Adrenal gland (tissue), 12 donors: ENCODE measurements around the gene LAMA2. TPM values are rescaled to one million over a fixed set of nuclear protein-coding genes. Genes with fewer than 3 reads are reported as not detected.

Experiments used
- DNase-seq, 7 donors: peaks; one replicate each; pipeline ENCODE4 v3.0.0-alpha.2; 2019 to 2020
- H3K27ac ChIP-seq, 5 donors: fragments of 200-600 bp; sonication (generic) in 4 of 5; 1 replicate in 3 of 5; 2 replicates in 2 of 5; pipeline versions ENCODE4 v1.5.1 to v1.8.0; 2016 to 2020; ENCODE audit warnings: mild to moderate bottlenecking in 1 of 5
- H3K27me3 ChIP-seq: fragments of 200-600 bp; 2 replicates; pipeline ENCODE4 v1.8.0; 2021
- H3K36me3 ChIP-seq, 2 donors: fragments of 200-600 bp; replicated peaks in 1 of 2; 1 replicate in 1 of 2; 2 replicates in 1 of 2; pipeline versions ENCODE4 v1.5.1 to v1.8.0; 2018 to 2022
- H3K4me1 ChIP-seq, 2 donors: fragments of 200-600 bp; replicated peaks in 1 of 2; 1 replicate in 1 of 2; 2 replicates in 1 of 2; pipeline versions ENCODE4 v1.5.1 to v1.8.0; 2018 to 2021
- H3K4me3 ChIP-seq, 4 donors: fragments of 200-600 bp; sonication (generic) in 3 of 4; one replicate each; pipeline ENCODE4 v1.5.1; 2016 to 2018
- H3K9me3 ChIP-seq, 3 donors: fragments of 200-600 bp; sonication (generic) in 1 of 3; replicated peaks in 1 of 3; 1 replicate in 2 of 3; 2 replicates in 1 of 3; pipeline versions ENCODE4 v1.5.1 to v1.8.0; 2016 to 2021
- CTCF ChIP-seq, 6 experiments: fragments of 450-650 bp in 4 of 6; fragments of 200-600 bp in 2 of 6; sonication (generic) in 1 of 6; IDR thresholded peaks; 1 replicate in 5 of 6; 2 replicates in 1 of 6; pipeline versions ENCODE4 v1.5.1 to v1.8.0; 2016 to 2021; ENCODE audit warnings: antibody characterized with exemption in 6 of 6, mild to moderate bottlenecking in 2 of 6, moderate library complexity in 1 of 6
- POLR2A ChIP-seq, 2 donors: fragments of 450-650 bp; IDR thresholded peaks; one replicate each; pipeline ENCODE4 v1.6.1; 2017; ENCODE audit warnings: antibody characterized with exemption in 2 of 2, mild to moderate bottlenecking in 2 of 2, moderate library complexity in 1 of 2
- WGBS, 4 donors: extraction: QIAGEN DNeasy Blood & Tissue Kit in 2 of 4; methylation state at CpG; one replicate each; pipeline versions ENCODE4 v1.1.5 to v1.1.7; 2013 to 2017; 5-methylcytosine and 5-hydroxymethylcytosine counted together
- intact Hi-C, 2 donors: fragments of 100-400 bp; cut with DNase I; formaldehyde crosslinking; loops; one replicate each; pipeline versions ENCODE4 v1.14.1 to v1.15.0; 2022 to 2023
- polyA plus RNA-seq, 3 donors: library from polyadenylated mRNA; stranded (reverse); fragments of 200-250 nt in 2 of 3; fragments of 350-450 nt in 1 of 3; fragmentation: Illumina TruSeq in 1 of 3; extraction: RNeasy Lipid Tissue Mini Kit (QIAGEN cat#74804) in 1 of 3; gene quantifications; one replicate each; pipeline ENCODE4 v1.2.3, GENCODE V29; 2013 to 2014
- total RNA-seq, 9 donors: library from RNA; depleted of rRNA in 4 of 9; stranded (reverse); fragments of >200 nt in 4 of 9; fragments of 120-200 nt in 1 of 9; fragmentation: NEBNext Ultra II Directional in 1 of 9; extraction: Animal tissue kit (Norgen Biotek cat#: 25700) in 1 of 9; gene quantifications; one replicate each; pipeline versions ENCODE4 v1.1.0 to v1.2.4, GENCODE V29; 2013 to 2023
- donor health status: healthy with polysubstance abuse.
- donor health status: Bipolar disorder and iron deficiency.
- donor health status: DM: yes; HTN: yes; CAD: no.
- donor health status: DM: no; HTN: no; CAD: no.
- donor health status: DM: no; HTN: no; CAD: no.
- donor health status: DM: yes; HTN: yes; CAD: no.

The LAMA2 gene
- total and polyA plus RNA-seq, 12 donors: 5.8 to 105 (median 38.9) TPM

- intact Hi-C loops: no loop called here
Observed at GRCh38 chr6:128981716-128982115, 98.8 kb downstream of the LAMA2 start.

GRCh38 chr6:128990360-128990759 lies 107.4 kb downstream of the LAMA2 start:
- WGBS, 4 donors: 59 to 87% (median 75%) methylated on average over 3 of the region's 3 CpGs
- intact Hi-C loops: no loop called here
- DNase-seq: no peak

More at GRCh38 chr6:128981716-128982115, 98.8 kb downstream of the LAMA2 start:
- DNase-seq: no peak
- no peak for TF ChIP-seq POLR2A (IDR thresholded peaks at IDR 0.05)
- TF ChIP-seq CTCF (IDR thresholded peaks at IDR 0.05): no peak
- no peaks in the 10 kb centered on the region for H3K9me3 ChIP-seq
- H3K4me3 ChIP-seq: no peak overlapping the region
- WGBS, 4 donors: 65 to 83% (median 72%) methylated on average over 3 of the region's 3 CpGs
- no peaks in the 10 kb centered on the region for H3K27me3 ChIP-seq
- H3K27ac ChIP-seq: no peak overlapping the region
- no peaks in the 10 kb centered on the region for H3K36me3 ChIP-seq
- H3K4me1 ChIP-seq: no peaks in the 10 kb centered on the region

GRCh38 chr6:128990915-128991314 lies 108.0 kb downstream of the LAMA2 start:
- Histone ChIP-seq H3K9me3 (no peaks in the 10 kb centered on the region), H3K27me3 (no peaks in the 10 kb centered on the region), H3K36me3 (no peaks in the 10 kb centered on the region), H3K27ac (no peak overlapping the region), H3K4me1 (no peaks in the 10 kb centered on the region), H3K4me3 (no peak overlapping the region)
- TF ChIP-seq POLR2A (IDR thresholded peaks at IDR 0.05) (no peak), CTCF (IDR thresholded peaks at IDR 0.05) (no peak)
- no peak for DNase-seq
- WGBS, 4 donors: 74 to 87% (median 80%) methylated on average over 8 of the region's 8 CpGs
- intact Hi-C loops: no loop called here

More at GRCh38 chr6:128990360-128990759, 107.4 kb downstream of the LAMA2 start:
- no peak overlapping the region for H3K27ac ChIP-seq
- no peaks in the 10 kb centered on the region for H3K27me3 ChIP-seq
- TF ChIP-seq POLR2A (IDR thresholded peaks at IDR 0.05) (no peak), CTCF (IDR thresholded peaks at IDR 0.05) (no peak)
- H3K9me3 ChIP-seq: no peaks in the 10 kb centered on the region
- no peaks in the 10 kb centered on the region for H3K4me1 ChIP-seq
- H3K4me3 ChIP-seq: no peak overlapping the region
- H3K36me3 ChIP-seq: no peaks in the 10 kb centered on the region

- Histone ChIP-seq H3K4me1 (no peaks in the 10 kb centered on the region), H3K27me3 (no peaks in the 10 kb centered on the region), H3K9me3 (no peaks in the 10 kb centered on the region), H3K4me3 (no peak overlapping the region), H3K27ac (no peak overlapping the region), H3K36me3 (no peaks in the 10 kb centered on the region)
- no peak for TF ChIP-seq POLR2A (IDR thresholded peaks at IDR 0.05)
- TF ChIP-seq CTCF (IDR thresholded peaks at IDR 0.05): no peak
- intact Hi-C loops: no loop called here
- WGBS, 4 donors: 83 to 91% (median 84%) methylated on average over 4 of the region's 4 CpGs
- DNase-seq: no peak
Observed at GRCh38 chr6:128993166-128993565, 110.2 kb downstream of the LAMA2 start.
